H9 (cell line): Measurements from ENCODE around the gene CP. TPM values are rescaled to one million over a fixed set of nuclear protein-coding genes. Genes with fewer than 3 reads are reported as not detected.

Source experiments
- DNase-seq: peaks from one replicate; pipeline ENCODE4 v3.0.0-alpha.2; 2017
- H2AFZ ChIP-seq: one replicate; pipeline ENCODE4 v1.6.1; 2013; ENCODE audit warnings: mild to moderate bottlenecking, low read length, control low read depth, moderate library complexity
- H2AK5ac ChIP-seq: 2 replicates; pipeline ENCODE4 v1.6.1; 2013; ENCODE audit warnings: low read length, control low read depth, mixed read lengths; ENCODE audit not compliant: insufficient read length
- H2BK120ac ChIP-seq: one replicate; pipeline ENCODE4 v1.6.1; 2013; ENCODE audit warnings: low read depth, mild to moderate bottlenecking, low read length, control low read depth, inconsistent platforms; ENCODE audit not compliant: poor library complexity, severe bottlenecking
- H2BK12ac ChIP-seq: 2 replicates; pipeline ENCODE4 v1.6.1; 2013; ENCODE audit warnings: low read length, control low read depth, mixed read lengths, low read depth; ENCODE audit not compliant: insufficient read length
- H2BK15ac ChIP-seq: 2 replicates; pipeline ENCODE4 v1.6.1; 2013; ENCODE audit warnings: low read depth, low read length, control low read depth
- H2BK20ac ChIP-seq: one replicate; pipeline ENCODE4 v1.6.1; 2013; ENCODE audit warnings: low read depth, mild to moderate bottlenecking, low read length, control low read depth, inconsistent platforms; ENCODE audit not compliant: poor library complexity, severe bottlenecking
- H2BK5ac ChIP-seq: 2 replicates; pipeline ENCODE4 v1.6.1; 2013; ENCODE audit warnings: low read length, control low read depth, mixed read lengths; ENCODE audit not compliant: insufficient read length
- H3K14ac ChIP-seq: 2 replicates; pipeline ENCODE4 v1.6.1; 2013; ENCODE audit warnings: low read length, control low read depth; ENCODE audit not compliant: insufficient read depth
- H3K18ac ChIP-seq: 2 replicates; pipeline ENCODE4 v1.6.1; 2013; ENCODE audit warnings: low read depth, mild to moderate bottlenecking, mixed read lengths, low read length, control low read depth; ENCODE audit not compliant: insufficient read length
- H3K23ac ChIP-seq: 2 replicates; pipeline ENCODE4 v1.6.1; 2013; ENCODE audit warnings: low read length, control low read depth, mixed read lengths, low read depth; ENCODE audit not compliant: insufficient read length
- H3K23me2 ChIP-seq: 2 replicates; pipeline ENCODE4 v1.6.1; 2013; ENCODE audit warnings: low read depth, mild to moderate bottlenecking, mixed read lengths, low read length, control low read depth; ENCODE audit not compliant: insufficient read length, poor library complexity, severe bottlenecking
- H3K27ac ChIP-seq: 2 replicates; pipeline ENCODE4 v1.5.1; 2013; ENCODE audit warnings: low read length, control low read depth, mixed read lengths, low read depth; ENCODE audit not compliant: insufficient read length
- H3K27me3 ChIP-seq: 2 replicates; pipeline ENCODE4 v1.6.1; 2013; ENCODE audit warnings: low read length, control low read depth, inconsistent platforms; ENCODE audit not compliant: insufficient read depth
- H3K4ac ChIP-seq: 2 replicates; pipeline ENCODE4 v1.6.1; 2013; ENCODE audit warnings: low read depth, mild to moderate bottlenecking, control low read depth, inconsistent platforms, low read length, moderate library complexity
- H3K4me1 ChIP-seq: 2 replicates; pipeline ENCODE4 v1.6.1; 2013; ENCODE audit warnings: low read length, control low read depth, inconsistent platforms; ENCODE audit not compliant: insufficient read depth
- H3K4me2 ChIP-seq: 2 replicates; pipeline ENCODE4 v1.6.1; 2013; ENCODE audit warnings: low read length, control low read depth, mixed read lengths; ENCODE audit not compliant: insufficient read length, insufficient read depth
- H3K56ac ChIP-seq: 2 replicates; pipeline ENCODE4 v1.6.1; 2013; ENCODE audit warnings: low read depth, mild to moderate bottlenecking, mixed read lengths, low read length, control low read depth; ENCODE audit not compliant: insufficient read length
- H3K79me1 ChIP-seq: 2 replicates; pipeline ENCODE4 v1.6.1; 2013; ENCODE audit warnings: low read depth, mild to moderate bottlenecking, moderate library complexity, low read length, control low read depth, inconsistent platforms; ENCODE audit not compliant: insufficient read depth, poor library complexity, severe bottlenecking
- H3K79me2 ChIP-seq: 2 replicates; pipeline ENCODE4 v1.6.1; 2013; ENCODE audit warnings: low read length, control low read depth, inconsistent platforms; ENCODE audit not compliant: insufficient read depth
- H3K9ac ChIP-seq: 2 replicates; pipeline ENCODE4 v1.6.1; 2013; ENCODE audit warnings: low read length, control low read depth, mixed read lengths; ENCODE audit not compliant: insufficient read length; ENCODE audit errors: extremely low read depth
- H3K9me3 ChIP-seq: one replicate; pipeline ENCODE4 v1.6.1; 2013; ENCODE audit warnings: low read depth, low read length, inconsistent platforms; ENCODE audit not compliant: control insufficient read depth
- H3T11ph ChIP-seq: one replicate; pipeline ENCODE4 v1.6.1; 2013; ENCODE audit warnings: mild to moderate bottlenecking, low read length, control low read depth, inconsistent platforms
- H4K20me1 ChIP-seq: one replicate; pipeline ENCODE4 v1.6.1; 2013; ENCODE audit not compliant: control insufficient read depth, insufficient read length, insufficient read depth
- H4K5ac ChIP-seq: 2 replicates; pipeline ENCODE4 v1.6.1; 2013; ENCODE audit warnings: low read depth, mild to moderate bottlenecking, mixed read lengths, low read length, control low read depth; ENCODE audit not compliant: insufficient read length
- H4K8ac ChIP-seq: replicated peaks from 2 replicates; pipeline ENCODE4 v1.6.1; 2013; ENCODE audit warnings: low read length, control low read depth, mixed read lengths, low read depth; ENCODE audit not compliant: insufficient read length
- H4K91ac ChIP-seq: 2 replicates; pipeline ENCODE4 v1.6.1; 2013; ENCODE audit warnings: low read depth, mild to moderate bottlenecking, moderate library complexity, mixed read lengths, low read length, control low read depth; ENCODE audit not compliant: insufficient read length
- H3K27ac Mint-ChIP-seq, 3 experiments: 2 replicates in 2 of 3; 3 replicates in 1 of 3; pipeline ENCODE4 v1.8.0; 2020 to 2021; ENCODE audit warnings: mixed read lengths in 3 of 3, mild to moderate bottlenecking in 1 of 3, moderate library complexity in 1 of 3
- H3K27me3 Mint-ChIP-seq: 2 replicates; pipeline ENCODE4 v1.8.0; 2021; ENCODE audit warnings: low read depth, mild to moderate bottlenecking, moderate library complexity, mixed read lengths
- H3K36me3 Mint-ChIP-seq, 3 experiments: 2 replicates in 2 of 3; 3 replicates in 1 of 3; pipeline ENCODE4 v1.8.0; 2020 to 2021; ENCODE audit warnings: low read depth in 3 of 3, mixed read lengths in 3 of 3; ENCODE audit not compliant: insufficient read depth in 1 of 3
- H3K4me1 Mint-ChIP-seq, 2 experiments: 2 replicates each; pipeline ENCODE4 v1.8.0; 2020; ENCODE audit warnings: mixed read lengths in 2 of 2
- H3K4me3 Mint-ChIP-seq, 2 experiments: 2 replicates in 1 of 2; 3 replicates in 1 of 2; pipeline ENCODE4 v1.8.0; 2020 to 2021; ENCODE audit warnings: mild to moderate bottlenecking in 2 of 2, mixed read lengths in 2 of 2, moderate library complexity in 1 of 2
- H3K9me3 Mint-ChIP-seq, 2 experiments: 2 replicates in 1 of 2; 3 replicates in 1 of 2; pipeline ENCODE4 v1.8.0; 2020; ENCODE audit warnings: mild to moderate bottlenecking in 2 of 2, mixed read lengths in 2 of 2, moderate library complexity in 1 of 2
- CTCF ChIP-seq: fragments of 200-600 bp; sonication (generic); conservative IDR thresholded peaks from 3 replicates; pipeline ENCODE4 v1.8.0; 2021; ENCODE audit warnings: antibody characterized with exemption, mild to moderate bottlenecking
- WGBS: extraction: QIAGEN DNeasy Blood & Tissue Kit; methylation state at CpG from one replicate; pipeline ENCODE4 v1.1.7; 2013; ENCODE audit warnings: missing lambda C conversion rate, low lambda C conversion rate, mixed read lengths; ENCODE audit not compliant: insufficient read length; ENCODE audit errors: extremely low coverage; 5-methylcytosine and 5-hydroxymethylcytosine counted together
- total RNA-seq: library from RNA; stranded (reverse); gene quantifications from 2 replicates; pipeline ENCODE4 v1.2.1, GENCODE V29; 2021

CP gene
- total RNA-seq, 1 experiment from 2014 or later = 1.1 TPM

- Histone ChIP-seq H3K9me3 (no peaks in the 10 kb centered on the region), H2BK12ac (no peak overlapping the region), H3K4me1 (no peaks in the 10 kb centered on the region), H3K18ac (no peak overlapping the region), H3K9ac (no peak overlapping the region), H3K27ac (no peak overlapping the region), H3K79me2 (no peaks in the 10 kb centered on the region), H4K91ac (no peak overlapping the region), H3T11ph (no peak overlapping the region), H2BK15ac (no peak overlapping the region), H4K20me1 (no peaks in the 10 kb centered on the region), H3K4me2 (no peak overlapping the region), H4K5ac (no peak overlapping the region), H2BK120ac (no peak overlapping the region), H3K23ac (no peak overlapping the region), H2BK20ac (no peak overlapping the region), H2AK5ac (no peak overlapping the region), H3K14ac (no peak overlapping the region), H2AFZ (no peak overlapping the region), H3K79me1 (no peaks in the 10 kb centered on the region), H2BK5ac (no peak overlapping the region), H3K27me3 (no peaks in the 10 kb centered on the region), H4K8ac (no peak overlapping the region), H3K4ac (no peak overlapping the region), H3K56ac (no peak overlapping the region), H3K23me2 (no peaks in the 10 kb centered on the region)
- TF ChIP-seq CTCF = no peak
- DNase-seq = no peak
- no peaks in the 10 kb centered on the region for H3K27me3 Mint-ChIP-seq
- H3K27ac Mint-ChIP-seq = no peak overlapping the region; a peak in 1 of 7 replicates
- no peaks in the 10 kb centered on the region for H3K9me3 Mint-ChIP-seq
- H3K4me1 Mint-ChIP-seq = no peaks in the 10 kb centered on the region
- H3K4me3 Mint-ChIP-seq = no peak overlapping the region
- no CpG with 5 or more reads among the region's 2 CpGs for WGBS
- peaks cover 46 to 80% (median 72%) of the 10 kb centered on the region in 3 experiments for H3K36me3 Mint-ChIP-seq
Observed at GRCh38 chr3:149167898-149168297, 53.7 kb downstream of the CP start.
